ENCODE measurements around the gene OVOL1.
A peak's percentile ranks its signal among the peaks of the same experiment; 100 is the strongest.

OVOL1 gene

GRCh38 chr11:65816696-65817095 lies 29.8 kb downstream of the OVOL1 start:
- no peak for DNase-seq (ENCODE audit: low read depth)
- TF ChIP-seq CTCF (IDR thresholded peaks at IDR 0.05; ENCODE audit: control insufficient read depth, extremely low read depth, insufficient read depth), result no peak
- no peak overlapping the region for H3K4me3 ChIP-seq (ENCODE audit: low read depth, low read length)

GRCh38 chr11:65817312-65817834 lies 30.5 kb downstream of the OVOL1 start:
- peak overlapping the region; percentile 63 for H3K4me3 ChIP-seq (ENCODE audit: low read depth, low read length)
- DNase-seq (ENCODE audit: low read depth), result no peak
- TF ChIP-seq CTCF (IDR thresholded peaks at IDR 0.05; ENCODE audit: control insufficient read depth, extremely low read depth, insufficient read depth), result no peak

GRCh38 chr11:65817835-65818680 lies 31.2 kb downstream of the OVOL1 start:
- H3K4me3 ChIP-seq (ENCODE audit: low read depth, low read length), result peak overlapping the region; percentile 63
- peak; percentile 32 for DNase-seq (ENCODE audit: low read depth)
- peak; percentile 100 for TF ChIP-seq CTCF (IDR thresholded peaks at IDR 0.05; ENCODE audit: control insufficient read depth, extremely low read depth, insufficient read depth)

GRCh38 chr11:65821107-65821506 lies 34.2 kb downstream of the OVOL1 start:
- no peak for TF ChIP-seq CTCF (IDR thresholded peaks at IDR 0.05; ENCODE audit: control insufficient read depth, extremely low read depth, insufficient read depth)
- DNase-seq (ENCODE audit: low read depth), result no peak
- no peak overlapping the region for H3K4me3 ChIP-seq (ENCODE audit: low read depth, low read length)

- TF ChIP-seq CTCF (IDR thresholded peaks at IDR 0.05; ENCODE audit: control insufficient read depth, extremely low read depth, insufficient read depth), result no peak
- peak; percentile 35 for DNase-seq (ENCODE audit: low read depth)
- no peak overlapping the region for H3K4me3 ChIP-seq (ENCODE audit: low read depth, low read length)
These were observed 36.1 kb downstream of the OVOL1 start for GRCh38 chr11:65822776-65823528.

- H3K4me3 ChIP-seq (ENCODE audit: low read depth, low read length), result no peak overlapping the region
- TF ChIP-seq CTCF (IDR thresholded peaks at IDR 0.05; ENCODE audit: control insufficient read depth, extremely low read depth, insufficient read depth), result no peak
- no peak for DNase-seq (ENCODE audit: low read depth)
These were observed 40.3 kb downstream of the OVOL1 start for GRCh38 chr11:65826984-65827735.
